H1 (cell line): ENCODE data around the gene SPATA13. TPM values are rescaled to one million over a fixed set of nuclear protein-coding genes. Genes with fewer than 3 reads are reported as not detected.

Experiments used
- CTCF ChIA-PET: fragments of 300-600 bp; sonication (Branson Sonifier 250); formaldehyde crosslinking; loops from one replicate; lab custom pipeline; 2021; ENCODE audit not compliant: partially characterized antibody; lab: Charles Lee
- POLR2A ChIA-PET: fragments of 300-600 bp; sonication (Branson Sonifier 250); formaldehyde crosslinking; loops from one replicate; lab custom pipeline; 2021; ENCODE audit warnings: inconsistent platforms; ENCODE audit not compliant: partially characterized antibody; lab: Charles Lee
- DNase-seq, 2 experiments: peaks; one replicate each; pipeline versions ENCODE4 v3.0.0 to v3.0.0-alpha.2; 2010 to 2022; ENCODE audit warnings: low spot score in 2 of 2, low read depth in 1 of 2, mixed read lengths in 1 of 2
- FAIRE-seq: peaks from 2 replicates; lab custom pipeline; 2011; peaks lifted over from hg19 to GRCh38; lab: Jason Lieb, UNC
- H2AFZ ChIP-seq: 2 replicates; pipeline ENCODE4 v1.8.1; 2012; ENCODE audit warnings: low read length, inconsistent platforms
- H2AK5ac ChIP-seq: 2 replicates; pipeline ENCODE4 v1.6.1; 2013; ENCODE audit warnings: low read depth, low read length
- H2BK120ac ChIP-seq: replicated peaks from 2 replicates; pipeline ENCODE3; 2013; ENCODE audit warnings: low read depth, low read length, inconsistent platforms
- H2BK12ac ChIP-seq: 2 replicates; pipeline ENCODE4 v1.6.1; 2013; ENCODE audit warnings: low read depth, low read length
- H2BK15ac ChIP-seq: 2 replicates; pipeline ENCODE4 v1.6.1; 2013; ENCODE audit warnings: low read length
- H2BK20ac ChIP-seq: 2 replicates; pipeline ENCODE4 v1.6.1; 2013; ENCODE audit warnings: low read length
- H2BK5ac ChIP-seq: 2 replicates; pipeline ENCODE4 v1.6.1; 2013; ENCODE audit warnings: low read depth, low read length
- H3K14ac ChIP-seq: 2 replicates; pipeline ENCODE4 v1.6.1; 2013; ENCODE audit warnings: inconsistent platforms; ENCODE audit not compliant: insufficient read length
- H3K18ac ChIP-seq: 2 replicates; pipeline ENCODE4 v1.6.1; 2013; ENCODE audit warnings: low read length; ENCODE audit errors: extremely low read depth
- H3K23ac ChIP-seq: 2 replicates; pipeline ENCODE4 v1.6.1; 2013; ENCODE audit warnings: inconsistent platforms; ENCODE audit not compliant: insufficient read length
- H3K23me2 ChIP-seq: 2 replicates; pipeline ENCODE4 v1.6.1; 2013; ENCODE audit warnings: low read depth, low read length
- H3K27ac ChIP-seq: 2 replicates; pipeline ENCODE4 v1.6.1; 2011; ENCODE audit warnings: low read depth, low read length, inconsistent platforms
- H3K27me3 ChIP-seq, 4 experiments: replicated peaks in 1 of 4; 1 replicate in 1 of 4; 2 replicates in 3 of 4; pipeline versions ENCODE4 v1.6.1 to v1.8.1; 2011 to 2013; ENCODE audit warnings: low read length in 3 of 4, mild to moderate bottlenecking in 3 of 4, inconsistent platforms in 2 of 4, mixed read lengths in 2 of 4, moderate library complexity in 1 of 4; ENCODE audit not compliant: control insufficient read depth in 3 of 4, insufficient read depth in 3 of 4; ENCODE audit errors: extremely low read depth in 1 of 4
- H3K36me3 ChIP-seq, 4 experiments: 2 replicates each; pipeline versions ENCODE4 v1.6.1 to v1.8.1; 2011 to 2013; ENCODE audit warnings: mild to moderate bottlenecking in 4 of 4, low read length in 3 of 4, moderate library complexity in 2 of 4, control low read depth in 1 of 4, inconsistent platforms in 1 of 4; ENCODE audit not compliant: insufficient read depth in 4 of 4, control insufficient read depth in 2 of 4
- H3K4ac ChIP-seq: replicated peaks from 2 replicates; pipeline ENCODE3; 2013; ENCODE audit warnings: low read length, low read depth, mixed read lengths, inconsistent platforms; ENCODE audit not compliant: insufficient read length
- H3K4me1 ChIP-seq, 4 experiments: replicated peaks in 1 of 4; 1 replicate in 1 of 4; 2 replicates in 3 of 4; pipeline versions ENCODE4 v1.6.1 to v1.8.1; 2011 to 2013; ENCODE audit warnings: low read length in 3 of 4, inconsistent platforms in 2 of 4, mixed read lengths in 1 of 4; ENCODE audit not compliant: insufficient read depth in 4 of 4, control insufficient read depth in 3 of 4
- H3K4me2 ChIP-seq, 2 experiments: 2 replicates each; pipeline versions ENCODE4 v1.6.1 to v1.8.1; 2011 to 2013; ENCODE audit warnings: low read depth in 2 of 2, low read length in 2 of 2, control low read depth in 1 of 2, inconsistent platforms in 1 of 2, mild to moderate bottlenecking in 1 of 2; ENCODE audit not compliant: insufficient read depth in 1 of 2
- H3K4me3 ChIP-seq, 4 experiments: fragments of 200-600, 300-600 bp in 1 of 4; sonication (generic), shearing (Covaris generic), sonication (Bioruptor Twin) in 1 of 4; 2 replicates each; pipeline versions ENCODE4 v1.5.1 to v1.8.1; 2011 to 2016; ENCODE audit warnings: low read length in 4 of 4, low read depth in 3 of 4, control low read depth in 2 of 4, inconsistent platforms in 2 of 4, mild to moderate bottlenecking in 2 of 4, mixed read lengths in 1 of 4, moderate library complexity in 1 of 4; ENCODE audit not compliant: insufficient read depth in 2 of 4; ENCODE audit errors: extremely low read depth in 1 of 4
- H3K56ac ChIP-seq: replicated peaks from 2 replicates; pipeline ENCODE3; 2013; ENCODE audit warnings: low read depth, mild to moderate bottlenecking, mixed read lengths, low read length, inconsistent platforms; ENCODE audit not compliant: insufficient read length
- H3K79me1 ChIP-seq: 2 replicates; pipeline ENCODE4 v1.6.1; 2013; ENCODE audit warnings: low read depth, low read length, control low read depth
- H3K79me2 ChIP-seq, 2 experiments: 2 replicates each; pipeline versions ENCODE4 v1.6.1 to v1.8.1; 2012 to 2013; ENCODE audit warnings: low read length in 2 of 2, mild to moderate bottlenecking in 2 of 2, inconsistent platforms in 1 of 2; ENCODE audit not compliant: insufficient read depth in 2 of 2, control insufficient read depth in 1 of 2
- H3K9ac ChIP-seq, 4 experiments: replicated peaks in 1 of 4; 1 replicate in 1 of 4; 2 replicates in 3 of 4; pipeline versions ENCODE4 v1.6.1 to v1.8.1; 2011 to 2013; ENCODE audit warnings: low read depth in 3 of 4, low read length in 3 of 4, control low read depth in 2 of 4, mild to moderate bottlenecking in 2 of 4, moderate library complexity in 2 of 4, inconsistent platforms in 1 of 4; ENCODE audit errors: extremely low read depth in 1 of 4
- H3K9me3 ChIP-seq, 2 experiments: 2 replicates each; pipeline versions ENCODE4 v1.6.1 to v1.8.1; 2012 to 2013; ENCODE audit warnings: mild to moderate bottlenecking in 2 of 2, moderate library complexity in 2 of 2, control low read depth in 1 of 2, inconsistent platforms in 1 of 2, low read depth in 1 of 2, low read length in 1 of 2, mixed read lengths in 1 of 2; ENCODE audit not compliant: insufficient read depth in 2 of 2
- H4K20me1 ChIP-seq, 2 experiments: replicated peaks in 1 of 2; 2 replicates each; pipeline versions ENCODE3 to v1.8.1; 2011 to 2013; ENCODE audit warnings: inconsistent platforms in 2 of 2, low read length in 2 of 2, mild to moderate bottlenecking in 1 of 2; ENCODE audit not compliant: insufficient read depth in 2 of 2, control insufficient read depth in 1 of 2
- H4K5ac ChIP-seq: 2 replicates; pipeline ENCODE4 v1.6.1; 2013; ENCODE audit warnings: low read length, low read depth, mixed read lengths, inconsistent platforms; ENCODE audit not compliant: insufficient read length
- H4K8ac ChIP-seq: 2 replicates; pipeline ENCODE4 v1.8.0; 2013; ENCODE audit warnings: mild to moderate bottlenecking, moderate library complexity, low read length, inconsistent platforms; ENCODE audit not compliant: insufficient read depth; ENCODE audit errors: extremely low read depth
- H4K91ac ChIP-seq: replicated peaks from 2 replicates; pipeline ENCODE3; 2013; ENCODE audit warnings: low read length, mixed read lengths, inconsistent platforms; ENCODE audit not compliant: insufficient read length
- ASH2L ChIP-seq: fragments of 200-600, 300-600 bp; sonication (generic); IDR thresholded peaks from one replicate; pipeline ENCODE4 v1.7.1; 2017; ENCODE audit warnings: low read length
- CHD1 ChIP-seq: IDR thresholded peaks from 2 replicates; pipeline ENCODE4 v1.6.1; 2012; ENCODE audit warnings: low read depth, low read length, improper control_type of control experiment
- EP300 ChIP-seq, 2 experiments: IDR thresholded peaks; 1 replicate in 1 of 2; 2 replicates in 1 of 2; pipeline ENCODE4 v1.6.1; 2011 to 2012; ENCODE audit warnings: low read depth in 2 of 2, low read length in 2 of 2, mild to moderate bottlenecking in 2 of 2, borderline replicate concordance in 1 of 2, inconsistent platforms in 1 of 2, moderate library complexity in 1 of 2
- GTF2F1 ChIP-seq: IDR thresholded peaks from 2 replicates; pipeline ENCODE4 v1.6.1; 2012; ENCODE audit warnings: low read depth, low read length, improper control_type of control experiment, borderline replicate concordance
- HDAC2 ChIP-seq, 2 experiments: fragments of 300-600 bp in 1 of 2; sonication (generic) in 1 of 2; IDR thresholded peaks; 2 replicates each; pipeline ENCODE4 v1.6.1; 2011 to 2012; ENCODE audit warnings: low read depth in 2 of 2, low read length in 2 of 2, mild to moderate bottlenecking in 2 of 2, moderate library complexity in 2 of 2, borderline replicate concordance in 1 of 2, inconsistent platforms in 1 of 2
- KDM5A ChIP-seq: fragments of 200-600 bp; IDR thresholded peaks from 2 replicates; pipeline ENCODE4 v1.7.1; 2012; ENCODE audit warnings: mild to moderate bottlenecking, low read length, inconsistent platforms, mixed read lengths
- POU5F1 ChIP-seq: IDR thresholded peaks from 2 replicates; pipeline ENCODE4 v1.6.1; 2011; ENCODE audit warnings: low read depth, mild to moderate bottlenecking, low read length, moderate library complexity
- SIN3A ChIP-seq, 2 experiments: IDR thresholded peaks in 1 of 2; conservative IDR thresholded peaks in 1 of 2; 2 replicates each; pipeline ENCODE4 v1.6.1; 2011 to 2012; ENCODE audit warnings: low read length in 2 of 2, improper control_type of control experiment in 1 of 2, low read depth in 1 of 2, mild to moderate bottlenecking in 1 of 2
- SIX5 ChIP-seq: IDR thresholded peaks from 2 replicates; pipeline ENCODE4 v1.6.1; 2011; ENCODE audit warnings: mild to moderate bottlenecking, low read depth, low read length
- SP4 ChIP-seq: IDR thresholded peaks from 2 replicates; pipeline ENCODE4 v1.6.1; 2012; ENCODE audit warnings: low read length, inconsistent platforms
- SUZ12 ChIP-seq: fragments of 200-600 bp; sonication (generic); IDR thresholded peaks from 2 replicates; pipeline ENCODE4 v1.6.1; 2012; ENCODE audit warnings: mild to moderate bottlenecking, inconsistent platforms, low read length, moderate library complexity, mixed read lengths
- TCF12 ChIP-seq: IDR thresholded peaks from 2 replicates; pipeline ENCODE4 v1.6.1; 2011; ENCODE audit warnings: low read depth, mild to moderate bottlenecking, low read length
- WGBS, 2 experiments: shearing (Covaris generic) in 1 of 2; methylation state at CpG; one replicate each; pipeline versions ENCODE4 v1.1.6 to v1.1.7; 2013 to 2015; ENCODE audit warnings: low lambda C conversion rate in 2 of 2, mixed read lengths in 2 of 2, inconsistent platforms in 1 of 2, low coverage in 1 of 2, missing lambda C conversion rate in 1 of 2; ENCODE audit not compliant: insufficient replicate concordance in 2 of 2, insufficient coverage in 1 of 2, insufficient read length in 1 of 2; ENCODE audit errors: extremely low coverage in 1 of 2, missing lambda C conversion rate in 1 of 2; 5-methylcytosine and 5-hydroxymethylcytosine counted together
- polyA plus RNA-seq, 7 experiments: library from polyadenylated mRNA; depleted of rRNA in 3 of 7; stranded (reverse) in 5 of 7; unstranded in 2 of 7; fragments of >200 nt in 5 of 7; fragments of 200-250 nt in 2 of 7; gene quantifications; 1 replicate in 5 of 7; 2 replicates in 1 of 7; 4 replicates in 1 of 7; pipeline versions ENCODE4 v1.2.1 to v1.2.3, GENCODE V29; 2011 to 2013; ENCODE audit warnings: missing spikeins in 2 of 7, mixed read lengths in 2 of 7
- total RNA-seq: library from RNA; stranded (reverse); fragmentation: NEBNext Ultra II Directional; extraction: Animal tissue kit (Norgen Biotek cat#: 25700); gene quantifications from 2 replicates; pipeline ENCODE4 v1.2.1, GENCODE V29; 2021
- TF ChIP-seq, protein P1 (sequence below): IDR thresholded peaks from 2 replicates; pipeline ENCODE4 v1.6.1; 2012; ENCODE audit warnings: inconsistent platforms

SPATA13 gene
- total and polyA plus RNA-seq, 2 of the 8 experiments (the other 6 are each of a cell fraction or from before 2014, with no cell fraction given): 12.6 to 30.9 TPM

DNA sequence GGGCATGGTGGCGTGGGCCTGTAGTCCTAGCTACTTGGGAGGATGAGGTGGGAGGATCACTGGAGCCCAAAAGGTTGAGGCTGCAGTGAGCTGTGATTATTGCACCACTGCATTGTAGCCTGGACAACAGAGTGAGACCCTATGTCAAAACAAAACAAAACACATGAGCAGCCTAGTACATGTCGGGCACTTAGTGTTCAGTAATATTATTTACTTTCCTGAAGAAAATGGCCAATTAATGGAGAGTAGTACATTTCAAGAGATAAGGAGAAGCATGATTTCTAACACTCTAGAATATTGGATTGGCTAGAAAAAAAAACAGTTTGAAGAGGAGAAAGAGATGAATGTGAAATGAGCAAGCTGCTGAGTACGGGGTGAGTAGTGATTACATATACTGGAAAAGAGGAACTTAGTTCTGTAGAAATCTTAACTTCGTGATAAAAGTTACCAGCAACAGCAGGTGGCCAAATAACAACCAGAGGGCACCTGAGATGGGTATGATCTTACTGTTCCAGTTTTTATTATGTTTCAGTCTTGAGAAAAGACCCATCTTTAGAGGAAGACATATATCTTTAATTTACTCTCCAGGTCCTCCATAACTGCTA is 36.2 kb downstream of the SPATA13 start:
- Histone ChIP-seq H3K79me2 (peaks cover 0 to 46% of the 10 kb centered on the region in 2 experiments; a peak in 2 of 4 replicates), H3K18ac (no peak overlapping the region), H3K56ac (no peak overlapping the region), H3K4ac (no peak overlapping the region), H4K91ac (no peak overlapping the region), H4K20me1 (no peaks in the 10 kb centered on the region), H4K8ac (no peak overlapping the region), H2BK12ac (no peak overlapping the region), H2BK5ac (no peak overlapping the region), H3K27ac (no peak overlapping the region), H2BK120ac (no peak overlapping the region), H3K4me1 (peaks cover 0 to 7% (median 6%) of the 10 kb centered on the region in 4 experiments; a peak in 5 of 7 replicates), H3K4me2 (no peak overlapping the region), H3K9ac (no peak overlapping the region), H3K23ac (no peak overlapping the region), H3K27me3 (no peaks in the 10 kb centered on the region), H2BK20ac (no peak overlapping the region), H4K5ac (no peak overlapping the region), H3K4me3 (no peak overlapping the region), H2BK15ac (no peak overlapping the region), H3K9me3 (no peaks in the 10 kb centered on the region), H3K23me2 (no peaks in the 10 kb centered on the region; the same call in 1 of the 2 replicates), H2AFZ (no peak overlapping the region), H3K14ac (no peak overlapping the region), H3K36me3 (no peaks in the 10 kb centered on the region), H3K79me1 (peaks cover 8% of the 10 kb centered on the region), H2AK5ac (no peak overlapping the region)
- no peak for DNase-seq
- CTCF ChIA-PET: interaction anchor here (0.6 kb wide), 1 partner anchor 703 kb away, joined by 4 read pairs; no protein-coding TSS in a partner anchor
- FAIRE-seq: no peak
- POLR2A ChIA-PET: no interaction called here
- 91% methylated on average over 4 of the region's 4 CpGs; no CpG with 5 or more reads in 1 of the 2 experiments for WGBS, 2 experiments
- TF ChIP-seq POU5F1 (no peak), SP4 (no peak), SUZ12 (no peak), TCF12 (no peak), EP300 (IDR thresholded peaks at IDR 0.05; ENCODE audit: borderline replicate concordance in 1 of 2, low read depth in 2 of 2, low read length in 2 of 2) (no peak), HDAC2 (IDR thresholded peaks at IDR 0.05; ENCODE audit: borderline replicate concordance in 1 of 2, low read depth in 2 of 2, low read length in 2 of 2) (no peak), KDM5A (no peak), GTF2F1 (no peak), CHD1 (no peak), ASH2L (no peak), SIX5 (no peak), SIN3A (conservative IDR thresholded peaks at IDR 0.05 in 1 of 2, IDR thresholded peaks at IDR 0.05 in 1 of 2; ENCODE audit: low read depth in 1 of 2, low read length in 2 of 2) (no peak)
- TF ChIP-seq, protein P1, sequence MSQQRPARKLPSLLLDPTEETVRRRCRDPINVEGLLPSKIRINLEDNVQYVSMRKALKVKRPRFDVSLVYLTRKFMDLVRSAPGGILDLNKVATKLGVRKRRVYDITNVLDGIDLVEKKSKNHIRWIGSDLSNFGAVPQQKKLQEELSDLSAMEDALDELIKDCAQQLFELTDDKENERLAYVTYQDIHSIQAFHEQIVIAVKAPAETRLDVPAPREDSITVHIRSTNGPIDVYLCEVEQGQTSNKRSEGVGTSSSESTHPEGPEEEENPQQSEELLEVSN: no peak
